Body of pancreas (tissue), 4 donors: ENCODE measurements around the gene RCAN2.

Source experiments
- CTCF ChIP-seq, 7 experiments: fragments of 450-650 bp in 4 of 7; fragments of 200-600 bp in 3 of 7; sonication (generic) in 3 of 7; IDR thresholded peaks; one replicate each; pipeline ENCODE4 v1.5.1; 2016 to 2019; ENCODE audit warnings: antibody characterized with exemption in 7 of 7
- POLR2A ChIP-seq, 3 donors: fragments of 450-650 bp; IDR thresholded peaks; one replicate each; pipeline ENCODE4 v1.6.1; 2016; ENCODE audit warnings: antibody characterized with exemption in 3 of 3, mild to moderate bottlenecking in 2 of 3

GRCh38 chr6:46528961-46529750, 37.9 kb upstream of the RCAN2 start:
- TF ChIP-seq CTCF (IDR thresholded peaks at IDR 0.05): no peak
- no peak for TF ChIP-seq POLR2A (IDR thresholded peaks at IDR 0.05)
